Liver (tissue), 9 donors: Measurements from ENCODE around the gene MICALL1. TPM values are rescaled to one million over a fixed set of nuclear protein-coding genes. Genes with fewer than 3 reads are reported as not detected.

Source experiments
- DNase-seq: peaks from one replicate; pipeline ENCODE4 v3.0.0-alpha.2; 2017; ENCODE audit warnings: low spot score
- H3K27ac ChIP-seq, 2 donors: one replicate each; pipeline ENCODE4 v1.7.0; 2013; ENCODE audit warnings: inconsistent platforms in 2 of 2, low read length in 2 of 2, control low read depth in 1 of 2, low read depth in 1 of 2, mild to moderate bottlenecking in 1 of 2
- H3K27me3 ChIP-seq, 4 donors: one replicate each; pipeline versions ENCODE4 v1.6.1 to v1.7.0; 2013; ENCODE audit warnings: low read length in 3 of 4, inconsistent platforms in 1 of 4, mild to moderate bottlenecking in 1 of 4, moderate library complexity in 1 of 4; ENCODE audit not compliant: control insufficient read depth in 4 of 4, insufficient read depth in 4 of 4
- H3K36me3 ChIP-seq, 4 donors: one replicate each; pipeline versions ENCODE4 v1.6.1 to v1.7.0; 2013; ENCODE audit warnings: low read length in 3 of 4, mild to moderate bottlenecking in 3 of 4, low read depth in 1 of 4, moderate library complexity in 1 of 4; ENCODE audit not compliant: control insufficient read depth in 4 of 4, insufficient read depth in 3 of 4
- H3K4me1 ChIP-seq, 4 donors: one replicate each; pipeline versions ENCODE4 v1.6.1 to v1.7.0; 2013; ENCODE audit warnings: low read length in 3 of 4, mild to moderate bottlenecking in 3 of 4, moderate library complexity in 1 of 4; ENCODE audit not compliant: control insufficient read depth in 4 of 4, insufficient read depth in 4 of 4
- H3K4me3 ChIP-seq, 3 donors: one replicate each; pipeline versions ENCODE4 v1.6.1 to v1.7.0; 2013; ENCODE audit warnings: low read length in 3 of 3, control low read depth in 1 of 3, low read depth in 1 of 3, mild to moderate bottlenecking in 1 of 3
- H3K9ac ChIP-seq, 2 donors: one replicate each; pipeline ENCODE4 v1.7.0; 2013; ENCODE audit warnings: low read length in 2 of 2, mild to moderate bottlenecking in 2 of 2, moderate library complexity in 2 of 2, control low read depth in 1 of 2, low read depth in 1 of 2
- H3K9me3 ChIP-seq, 4 donors: one replicate each; pipeline versions ENCODE4 v1.6.1 to v1.7.0; 2013; ENCODE audit warnings: low read length in 3 of 4; ENCODE audit not compliant: control insufficient read depth in 4 of 4
- EGR1 ChIP-seq, 2 donors: IDR thresholded peaks; 2 replicates each; pipeline ENCODE4 v1.6.1; 2016 to 2018; ENCODE audit warnings: antibody characterized with exemption in 2 of 2, low read depth in 2 of 2
- FOXA1 ChIP-seq: IDR thresholded peaks from 2 replicates; pipeline ENCODE4 v1.6.1; 2016; ENCODE audit warnings: antibody characterized with exemption
- FOXA2 ChIP-seq: IDR thresholded peaks from 2 replicates; pipeline ENCODE4 v1.6.1; 2016; ENCODE audit warnings: antibody characterized with exemption
- GABPA ChIP-seq, 2 donors: IDR thresholded peaks in 1 of 2; conservative IDR thresholded peaks in 1 of 2; 2 replicates each; pipeline ENCODE4 v1.6.1; 2016; ENCODE audit warnings: antibody characterized with exemption in 2 of 2, mild to moderate bottlenecking in 1 of 2, moderate library complexity in 1 of 2
- HNF4A ChIP-seq, 2 donors: conservative IDR thresholded peaks; 2 replicates each; pipeline ENCODE4 v1.6.1; 2016; ENCODE audit warnings: antibody characterized with exemption in 2 of 2, mild to moderate bottlenecking in 2 of 2
- HNF4G ChIP-seq: IDR thresholded peaks from 2 replicates; pipeline ENCODE4 v1.6.1; 2016; ENCODE audit warnings: antibody characterized with exemption
- JUND ChIP-seq, 2 donors: IDR thresholded peaks; 2 replicates each; pipeline ENCODE4 v1.6.1; 2016; ENCODE audit warnings: antibody characterized with exemption in 2 of 2
- NR2F2 ChIP-seq: IDR thresholded peaks from 2 replicates; pipeline ENCODE4 v1.6.1; 2016; ENCODE audit warnings: antibody characterized with exemption
- RAD21 ChIP-seq, 2 donors: IDR thresholded peaks; 2 replicates each; pipeline ENCODE4 v1.6.1; 2016; ENCODE audit warnings: antibody characterized with exemption in 2 of 2, mild to moderate bottlenecking in 2 of 2
- RXRA ChIP-seq, 2 donors: IDR thresholded peaks; 2 replicates each; pipeline ENCODE4 v1.6.1; 2017 to 2018; ENCODE audit warnings: antibody characterized with exemption in 2 of 2, mild to moderate bottlenecking in 1 of 2
- SP1 ChIP-seq: IDR thresholded peaks from 2 replicates; pipeline ENCODE4 v1.6.1; 2018; ENCODE audit warnings: antibody characterized with exemption, mild to moderate bottlenecking
- TAF1 ChIP-seq: conservative IDR thresholded peaks from 2 replicates; pipeline ENCODE4 v1.6.1; 2016; ENCODE audit warnings: antibody characterized with exemption, mild to moderate bottlenecking
- WGBS: extraction: QIAGEN DNeasy Blood & Tissue Kit; methylation state at CpG from one replicate; pipeline ENCODE4 v1.1.7; 2013; 5-methylcytosine and 5-hydroxymethylcytosine counted together
- polyA plus RNA-seq, 2 donors: library from polyadenylated mRNA; stranded (reverse) in 1 of 2; unstranded in 1 of 2; fragments of 200-250 nt in 1 of 2; fragments of >200 nt in 1 of 2; fragmentation: Nextera tagmentation in 1 of 2; extraction: Ambion mirVana in 1 of 2; gene quantifications; one replicate each; pipeline versions ENCODE4 v1.2.1 to v1.2.3, GENCODE V29; 2013 to 2015
- total RNA-seq, 2 donors: library from RNA; depleted of rRNA; stranded (reverse); fragments of >200 nt; gene quantifications; one replicate each; pipeline ENCODE4 v1.2.3, GENCODE V29; 2014
- TF ChIP-seq, protein P1 (sequence below): IDR thresholded peaks from 2 replicates; pipeline ENCODE4 v1.6.1; 2016; ENCODE audit warnings: antibody characterized with exemption
- TF ChIP-seq, protein P2 (sequence below): IDR thresholded peaks from 2 replicates; pipeline ENCODE4 v1.6.1; 2016; ENCODE audit warnings: antibody characterized with exemption, mild to moderate bottlenecking
- TF ChIP-seq, protein P3 (sequence below): IDR thresholded peaks from 2 replicates; pipeline ENCODE4 v1.6.1; 2016; ENCODE audit warnings: antibody characterized with exemption
- TF ChIP-seq, protein P4 (sequence below): fragments of 150-350 bp; IDR thresholded peaks from 2 replicates; pipeline ENCODE4 v1.5.1; 2017; ENCODE audit warnings: improper control_type of control experiment, low read depth, low read length; ENCODE audit not compliant: missing input control
- donor health status: healthy.
- donor health status: healthy.
- donor health status: healthy.
- donor health status: healthy.
- donor health status: healthy.

MICALL1 gene
- total and polyA plus RNA-seq, 4 donors: 2.0 to 9.3 (median 4.1) TPM

DNA sequence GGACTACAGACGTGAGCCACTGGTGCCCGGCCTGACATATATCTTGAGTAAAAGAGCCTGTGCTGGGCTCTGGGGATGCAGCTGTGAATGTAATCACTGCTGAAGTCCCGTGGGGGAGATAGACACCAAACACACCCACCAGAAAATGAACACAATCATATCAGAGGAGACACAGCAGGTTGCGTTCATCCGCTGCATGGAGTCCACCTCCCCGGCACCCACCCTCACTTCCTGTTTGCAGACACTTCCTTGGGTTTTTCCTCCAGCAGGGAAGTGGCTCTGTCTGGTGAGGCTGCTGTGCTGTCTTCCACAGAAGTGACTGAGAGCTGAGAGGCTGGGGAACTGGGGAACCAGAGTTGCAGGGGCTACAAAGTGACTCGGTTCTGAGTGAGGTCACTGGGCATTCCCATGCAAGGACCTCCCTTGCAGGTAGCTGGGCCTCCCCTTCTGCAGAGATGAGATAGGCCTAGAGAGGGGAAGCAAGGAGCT is 7.2 kb downstream of the MICALL1 start:
- Histone ChIP-seq H3K27ac (no peak overlapping the region), H3K9me3 (no peaks in the 10 kb centered on the region), H3K4me1 (peaks cover 0 to 2% (median 0%) of the 10 kb centered on the region in 4 donors), H3K4me3 (no peak overlapping the region), H3K9ac (no peak overlapping the region), H3K36me3 (peaks cover 2 to 18% (median 9%) of the 10 kb centered on the region in 4 donors), H3K27me3 (no peaks in the 10 kb centered on the region)
- 78% methylated on average over 7 of the region's 7 CpGs for WGBS
- no peak for TF ChIP-seq GABPA (IDR thresholded peaks at IDR 0.05 in 1 of 2, conservative IDR thresholded peaks at IDR 0.05 in 1 of 2)
- TF ChIP-seq JUND (IDR thresholded peaks at IDR 0.05): no peak
- no peak for TF ChIP-seq SP1
- no peak for TF ChIP-seq EGR1 (IDR thresholded peaks at IDR 0.05; ENCODE audit: low read depth in 2 of 2)
- TF ChIP-seq NR2F2: no peak
- TF ChIP-seq TAF1: no peak
- no peak for TF ChIP-seq HNF4G
- TF ChIP-seq, protein P1, sequence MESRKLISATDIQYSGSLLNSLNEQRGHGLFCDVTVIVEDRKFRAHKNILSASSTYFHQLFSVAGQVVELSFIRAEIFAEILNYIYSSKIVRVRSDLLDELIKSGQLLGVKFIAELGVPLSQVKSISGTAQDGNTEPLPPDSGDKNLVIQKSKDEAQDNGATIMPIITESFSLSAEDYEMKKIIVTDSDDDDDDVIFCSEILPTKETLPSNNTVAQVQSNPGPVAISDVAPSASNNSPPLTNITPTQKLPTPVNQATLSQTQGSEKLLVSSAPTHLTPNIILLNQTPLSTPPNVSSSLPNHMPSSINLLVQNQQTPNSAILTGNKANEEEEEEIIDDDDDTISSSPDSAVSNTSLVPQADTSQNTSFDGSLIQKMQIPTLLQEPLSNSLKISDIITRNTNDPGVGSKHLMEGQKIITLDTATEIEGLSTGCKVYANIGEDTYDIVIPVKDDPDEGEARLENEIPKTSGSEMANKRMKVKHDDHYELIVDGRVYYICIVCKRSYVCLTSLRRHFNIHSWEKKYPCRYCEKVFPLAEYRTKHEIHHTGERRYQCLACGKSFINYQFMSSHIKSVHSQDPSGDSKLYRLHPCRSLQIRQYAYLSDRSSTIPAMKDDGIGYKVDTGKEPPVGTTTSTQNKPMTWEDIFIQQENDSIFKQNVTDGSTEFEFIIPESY: no peak
- TF ChIP-seq, protein P2, sequence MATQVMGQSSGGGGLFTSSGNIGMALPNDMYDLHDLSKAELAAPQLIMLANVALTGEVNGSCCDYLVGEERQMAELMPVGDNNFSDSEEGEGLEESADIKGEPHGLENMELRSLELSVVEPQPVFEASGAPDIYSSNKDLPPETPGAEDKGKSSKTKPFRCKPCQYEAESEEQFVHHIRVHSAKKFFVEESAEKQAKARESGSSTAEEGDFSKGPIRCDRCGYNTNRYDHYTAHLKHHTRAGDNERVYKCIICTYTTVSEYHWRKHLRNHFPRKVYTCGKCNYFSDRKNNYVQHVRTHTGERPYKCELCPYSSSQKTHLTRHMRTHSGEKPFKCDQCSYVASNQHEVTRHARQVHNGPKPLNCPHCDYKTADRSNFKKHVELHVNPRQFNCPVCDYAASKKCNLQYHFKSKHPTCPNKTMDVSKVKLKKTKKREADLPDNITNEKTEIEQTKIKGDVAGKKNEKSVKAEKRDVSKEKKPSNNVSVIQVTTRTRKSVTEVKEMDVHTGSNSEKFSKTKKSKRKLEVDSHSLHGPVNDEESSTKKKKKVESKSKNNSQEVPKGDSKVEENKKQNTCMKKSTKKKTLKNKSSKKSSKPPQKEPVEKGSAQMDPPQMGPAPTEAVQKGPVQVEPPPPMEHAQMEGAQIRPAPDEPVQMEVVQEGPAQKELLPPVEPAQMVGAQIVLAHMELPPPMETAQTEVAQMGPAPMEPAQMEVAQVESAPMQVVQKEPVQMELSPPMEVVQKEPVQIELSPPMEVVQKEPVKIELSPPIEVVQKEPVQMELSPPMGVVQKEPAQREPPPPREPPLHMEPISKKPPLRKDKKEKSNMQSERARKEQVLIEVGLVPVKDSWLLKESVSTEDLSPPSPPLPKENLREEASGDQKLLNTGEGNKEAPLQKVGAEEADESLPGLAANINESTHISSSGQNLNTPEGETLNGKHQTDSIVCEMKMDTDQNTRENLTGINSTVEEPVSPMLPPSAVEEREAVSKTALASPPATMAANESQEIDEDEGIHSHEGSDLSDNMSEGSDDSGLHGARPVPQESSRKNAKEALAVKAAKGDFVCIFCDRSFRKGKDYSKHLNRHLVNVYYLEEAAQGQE: no peak
- TF ChIP-seq FOXA2: no peak
- TF ChIP-seq, protein P3, sequence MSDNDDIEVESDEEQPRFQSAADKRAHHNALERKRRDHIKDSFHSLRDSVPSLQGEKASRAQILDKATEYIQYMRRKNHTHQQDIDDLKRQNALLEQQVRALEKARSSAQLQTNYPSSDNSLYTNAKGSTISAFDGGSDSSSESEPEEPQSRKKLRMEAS: no peak
- TF ChIP-seq, protein P4, sequence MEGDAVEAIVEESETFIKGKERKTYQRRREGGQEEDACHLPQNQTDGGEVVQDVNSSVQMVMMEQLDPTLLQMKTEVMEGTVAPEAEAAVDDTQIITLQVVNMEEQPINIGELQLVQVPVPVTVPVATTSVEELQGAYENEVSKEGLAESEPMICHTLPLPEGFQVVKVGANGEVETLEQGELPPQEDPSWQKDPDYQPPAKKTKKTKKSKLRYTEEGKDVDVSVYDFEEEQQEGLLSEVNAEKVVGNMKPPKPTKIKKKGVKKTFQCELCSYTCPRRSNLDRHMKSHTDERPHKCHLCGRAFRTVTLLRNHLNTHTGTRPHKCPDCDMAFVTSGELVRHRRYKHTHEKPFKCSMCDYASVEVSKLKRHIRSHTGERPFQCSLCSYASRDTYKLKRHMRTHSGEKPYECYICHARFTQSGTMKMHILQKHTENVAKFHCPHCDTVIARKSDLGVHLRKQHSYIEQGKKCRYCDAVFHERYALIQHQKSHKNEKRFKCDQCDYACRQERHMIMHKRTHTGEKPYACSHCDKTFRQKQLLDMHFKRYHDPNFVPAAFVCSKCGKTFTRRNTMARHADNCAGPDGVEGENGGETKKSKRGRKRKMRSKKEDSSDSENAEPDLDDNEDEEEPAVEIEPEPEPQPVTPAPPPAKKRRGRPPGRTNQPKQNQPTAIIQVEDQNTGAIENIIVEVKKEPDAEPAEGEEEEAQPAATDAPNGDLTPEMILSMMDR: no peak
- no peak for TF ChIP-seq HNF4A (conservative IDR thresholded peaks at IDR 0.05)
- TF ChIP-seq FOXA1: no peak
- no peak for TF ChIP-seq RAD21 (IDR thresholded peaks at IDR 0.05)
- TF ChIP-seq RXRA (IDR thresholded peaks at IDR 0.05): no peak
- no peak for DNase-seq

DNA sequence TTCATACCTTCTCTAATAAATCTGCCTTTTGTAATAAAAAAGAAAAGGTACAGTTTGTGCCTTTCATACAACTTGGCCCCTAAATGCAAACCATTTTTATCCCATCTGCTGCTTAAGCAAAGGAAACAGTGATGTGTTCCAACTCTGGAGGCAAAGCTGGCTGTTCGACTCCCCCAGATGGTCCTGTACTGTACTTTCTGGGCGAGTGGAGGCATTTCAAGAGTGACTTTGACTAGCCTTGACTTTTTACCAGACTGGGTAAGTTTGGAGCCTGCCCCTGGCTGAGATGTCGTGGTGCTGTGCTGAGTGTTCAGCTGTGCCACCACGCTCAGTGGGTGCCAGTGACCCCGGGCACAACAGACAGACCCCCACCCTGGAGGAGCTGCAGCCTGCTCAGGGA is 10.2 kb downstream of the MICALL1 start:
- H3K27ac ChIP-seq: no peak overlapping the region
- peaks cover 0 to 5% (median 1%) of the 10 kb centered on the region in 4 donors for H3K4me1 ChIP-seq
- 94% methylated on average over 5 of the region's 5 CpGs for WGBS
- peaks cover 9 to 30% (median 13%) of the 10 kb centered on the region in 4 donors for H3K36me3 ChIP-seq
- no peaks in the 10 kb centered on the region for H3K9me3 ChIP-seq
- TF ChIP-seq SP1: no peak
- TF ChIP-seq, protein P3: no peak
- no peak for TF ChIP-seq HNF4A (conservative IDR thresholded peaks at IDR 0.05)
- TF ChIP-seq TAF1: no peak
- no peak for TF ChIP-seq EGR1 (IDR thresholded peaks at IDR 0.05; ENCODE audit: low read depth in 2 of 2)
- TF ChIP-seq NR2F2: no peak
- no peak for TF ChIP-seq GABPA (IDR thresholded peaks at IDR 0.05 in 1 of 2, conservative IDR thresholded peaks at IDR 0.05 in 1 of 2)
- TF ChIP-seq, protein P4: no peak
- no peak for TF ChIP-seq HNF4G
- TF ChIP-seq FOXA2: no peak
- H3K4me3 ChIP-seq: no peak overlapping the region
- no peaks in the 10 kb centered on the region for H3K27me3 ChIP-seq
- DNase-seq: peak; percentile 29
- H3K9ac ChIP-seq: no peak overlapping the region
